ENCODE results near the gene SKAP1. TPM values are rescaled to one million over a fixed set of nuclear protein-coding genes. Genes with fewer than 3 reads are reported as not detected.

Gene SKAP1
- total RNA-seq, 4 donors from 2014 or later = 1.2 to 6.4 (median 4.9) TPM; not detected in 1

GRCh38 chr17:48107137-48108055 is 322.6 kb downstream of the SKAP1 start, which contains the start of gene SNX11:
SNX11 (plus strand) TSS chr17:48107766; CDS start chr17:48112044, 4,278 bp downstream.
- TF ChIP-seq CTCF (IDR thresholded peaks at IDR 0.05) = peak in 1 of 5 experiments; percentile 3
- TF ChIP-seq POLR2AphosphoS5 (IDR thresholded peaks at IDR 0.05) = peak; percentile 59 to 77 (median 73)
- TF ChIP-seq EP300 (IDR thresholded peaks at IDR 0.05; ENCODE audit: low read depth) = no peak
- TF ChIP-seq POLR2A (IDR thresholded peaks at IDR 0.05) = peak; percentile 82

GRCh38 chr17:48106802-48107136 is 323.2 kb downstream of the SKAP1 start:
- Histone ChIP-seq H3K4me1 (peaks cover 6 to 26% (median 11%) of the 10 kb centered on the region in 4 donors), H3K27ac (peak overlapping the region; percentile 86 to 96 (median 94)), H3K36me3 (no peaks in the 10 kb centered on the region), H3K4me3 (peak overlapping the region; percentile 49 to 75 (median 60)), H3K27me3 (no peaks in the 10 kb centered on the region), H3K9me3 (no peaks in the 10 kb centered on the region)
- DNase-seq = no peak
- in situ Hi-C loops (cut with MboI; ENCODE audit: low pct_ligation_motif_present in 1 of 4, low pct_unique_long_range_greater_than_20kb in 1 of 4, low sequenced_read_pairs in 3 of 4) (no loop called here), intact Hi-C loops (cut with DNase I; ENCODE audit: low total_unique reads) (no loop called here)
- TF ChIP-seq POLR2A (IDR thresholded peaks at IDR 0.05) (no peak), EP300 (IDR thresholded peaks at IDR 0.05; ENCODE audit: low read depth) (no peak), CTCF (IDR thresholded peaks at IDR 0.05) (no peak), POLR2AphosphoS5 (IDR thresholded peaks at IDR 0.05) (no peak)
- 37 to 80% methylated on average over 5 to 13 of the region's 13 CpGs for WGBS, 2 donors (ENCODE audit: low coverage in 1 of 2)

More at GRCh38 chr17:48107137-48108055, 322.6 kb downstream of the SKAP1 start, which contains the start of gene SNX11:
- Histone ChIP-seq H3K9me3 (no peaks in the 10 kb centered on the region), H3K27me3 (no peaks in the 10 kb centered on the region), H3K27ac (peak within 1 kb of the TSS; percentile 86 to 96 (median 94)), H3K36me3 (no peaks in the 10 kb centered on the region), H3K4me1 (peaks cover 6 to 30% (median 11%) of the 10 kb centered on the region in 4 donors), H3K4me3 (peak within 1 kb of the TSS; percentile 49 to 75 (median 60))
- in situ Hi-C loops (cut with MboI; ENCODE audit: low pct_ligation_motif_present in 1 of 4, low pct_unique_long_range_greater_than_20kb in 1 of 4, low sequenced_read_pairs in 3 of 4) = no loop called here
- intact Hi-C loops (cut with DNase I; ENCODE audit: low total_unique reads) = no loop called here
- peak; percentile 96 for DNase-seq
- 0% methylated on average over 42 of the region's 64 CpGs; no CpG with 5 or more reads in 1 of the 2 donors for WGBS, 2 donors (ENCODE audit: low coverage in 1 of 2)

- intact Hi-C loops (cut with DNase I; ENCODE audit: low total_unique reads) = no loop called here
- in situ Hi-C loops (cut with MboI; ENCODE audit: low pct_ligation_motif_present in 1 of 4, low pct_unique_long_range_greater_than_20kb in 1 of 4, low sequenced_read_pairs in 3 of 4) = no loop called here
- no peaks in the 10 kb centered on the region for H3K36me3 ChIP-seq
- no peaks in the 10 kb centered on the region for H3K27me3 ChIP-seq
- no peak for DNase-seq
- H3K9me3 ChIP-seq = no peaks in the 10 kb centered on the region
- H3K4me3 ChIP-seq = no peak overlapping the region
- WGBS, 2 donors (ENCODE audit: low coverage in 1 of 2) = 81 to 85% methylated on average over 5 to 7 of the region's 7 CpGs
- peaks cover 6 to 29% (median 19%) of the 10 kb centered on the region in 4 donors for H3K4me1 ChIP-seq
- no peak overlapping the region for H3K27ac ChIP-seq
- TF ChIP-seq POLR2AphosphoS5 (IDR thresholded peaks at IDR 0.05) (no peak), EP300 (IDR thresholded peaks at IDR 0.05; ENCODE audit: low read depth) (no peak), POLR2A (IDR thresholded peaks at IDR 0.05) (no peak), CTCF (IDR thresholded peaks at IDR 0.05) (no peak)
Observed at GRCh38 chr17:48104440-48104839, 325.6 kb downstream of the SKAP1 start.
